Stimulated activated CD4-positive, alpha-beta T cell treated with anti-CD3 and anti-CD28 coated beads, TNF-alpha, amount 100 ng/mL, for 1 hour (primary cell): Measurements from ENCODE around the gene INSIG2.
"Not testable (repeated sequence)": the region's sequence is repeated elsewhere in the genome, so short reads cannot be mapped to it uniquely, and the experiment has no call there.

Source experiments
- DNase-seq, 3 donors: peaks; one replicate each; pipeline ENCODE4 v3.0.0-alpha.2; 2020; ENCODE audit warnings: low read depth in 3 of 3, low spot score in 1 of 3

Gene INSIG2

GRCh38 chr2:118059919-118060478 lies 28.3 kb upstream of the INSIG2 start:
- no peak for DNase-seq

- DNase-seq: no peak
Measured at GRCh38 chr2:118061135-118061955, 26.9 kb upstream of the INSIG2 start.

- DNase-seq: no peak
Measured at GRCh38 chr2:118062048-118062447, 26.2 kb upstream of the INSIG2 start.

GRCh38 chr2:118062669-118063068 lies 25.6 kb upstream of the INSIG2 start:
- DNase-seq: no peak

- DNase-seq: no peak
Measured at GRCh38 chr2:118065015-118065706, 23.1 kb upstream of the INSIG2 start.

GRCh38 chr2:118065921-118066511 lies 22.3 kb upstream of the INSIG2 start:
- DNase-seq: no peak

- DNase-seq: no peak
Measured at GRCh38 chr2:118077636-118078247, 10.5 kb upstream of the INSIG2 start.

- DNase-seq: no peak
Measured at GRCh38 chr2:118078734-118079133, 9.5 kb upstream of the INSIG2 start.

GRCh38 chr2:118084491-118085089 lies 3.7 kb upstream of the INSIG2 start:
- DNase-seq: no peak

GRCh38 chr2:118085173-118086023 lies 2.9 kb upstream of the INSIG2 start:
- DNase-seq: no peak

GRCh38 chr2:118086024-118086633 lies 2.1 kb upstream of the INSIG2 start:
- DNase-seq: no peak

- no peak for DNase-seq
Measured at GRCh38 chr2:118089139-118089800, 999 bp downstream of the INSIG2 start.

GRCh38 chr2:118090387-118091139 lies 2.3 kb downstream of the INSIG2 start:
- no peak for DNase-seq

- DNase-seq: no peak
Measured at GRCh38 chr2:118091140-118091478, 2.8 kb downstream of the INSIG2 start.

GRCh38 chr2:118091631-118092030 lies 3.4 kb downstream of the INSIG2 start:
- no peak for DNase-seq

- DNase-seq: not testable (repeated sequence)
Measured at GRCh38 chr2:118094102-118094501, 5.8 kb downstream of the INSIG2 start.

- DNase-seq: no peak
Measured at GRCh38 chr2:118094503-118094902, 6.2 kb downstream of the INSIG2 start.

GRCh38 chr2:118095610-118096009 lies 7.3 kb downstream of the INSIG2 start:
- no peak for DNase-seq

- DNase-seq: no peak
Measured at GRCh38 chr2:118097657-118098056, 9.4 kb downstream of the INSIG2 start.
